ENCODE results near the gene OSBPL5.

DNA sequence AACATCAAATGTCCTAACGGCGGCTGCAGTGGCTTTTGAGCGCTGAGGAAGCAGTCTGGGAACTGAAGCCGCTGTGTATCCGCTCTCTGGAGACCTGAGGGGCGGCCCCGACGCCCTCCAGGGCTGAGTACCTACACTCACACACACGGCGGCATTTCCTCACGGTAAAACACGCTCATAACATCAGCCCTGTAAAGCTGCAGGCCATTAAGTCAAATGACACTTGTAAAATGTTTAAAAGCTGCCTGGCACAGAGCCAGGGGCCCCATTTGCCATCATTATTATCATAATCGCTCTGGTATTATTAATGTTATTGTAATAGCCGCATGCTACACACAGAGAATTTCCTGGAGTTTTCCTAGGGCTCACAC is 113.0 kb downstream of the OSBPL5 start:
- TF ChIP-seq HDGF (IDR thresholded peaks at IDR 0.05; ENCODE audit: borderline replicate concordance) (no peak), NFRKB (IDR thresholded peaks at IDR 0.05) (no peak), ARNT (IDR thresholded peaks at IDR 0.05) (no peak), FOXK2 (IDR thresholded peaks at IDR 0.05) (no peak), BHLHE40 (IDR thresholded peaks at IDR 0.05; ENCODE audit: borderline replicate concordance) (no peak), FOXM1 (IDR thresholded peaks at IDR 0.05; ENCODE audit: borderline replicate concordance) (no peak), SP1 (IDR thresholded peaks at IDR 0.05) (no peak), LEF1 (IDR thresholded peaks at IDR 0.05; ENCODE audit: borderline replicate concordance) (no peak), ZNF384 (IDR thresholded peaks at IDR 0.05) (no peak), SUZ12 (IDR thresholded peaks at IDR 0.05) (no peak), ELF4 (IDR thresholded peaks at IDR 0.05) (no peak), TARDBP (IDR thresholded peaks at IDR 0.05) (no peak)
